Left lung (tissue), 10 donors: ENCODE measurements around the gene TEX51. TPM values are rescaled to one million over a fixed set of nuclear protein-coding genes. Genes with fewer than 3 reads are reported as not detected.

ENCODE experiments used
- ATAC-seq: fragments of 200-7000 bp; cut with Tn5 transposase; one replicate; pipeline ENCODE4 v1.9.1; 2020; ENCODE audit warnings: moderate library complexity
- DNase-seq, 4 donors: peaks; one replicate each; pipeline ENCODE4 v3.0.0-alpha.2; 2013 to 2020
- H3K27ac ChIP-seq, 2 donors: fragments of 200-600 bp; sonication (generic) in 1 of 2; one replicate each; pipeline versions ENCODE4 v1.5.0 to v1.8.0; 2020 to 2021
- H3K27me3 ChIP-seq, 2 donors: fragments of 200-600 bp; sonication (generic) in 1 of 2; one replicate each; pipeline versions ENCODE4 v1.5.0 to v1.8.0; 2020 to 2021
- H3K36me3 ChIP-seq, 2 donors: fragments of 200-600 bp; sonication (generic) in 1 of 2; one replicate each; pipeline versions ENCODE4 v1.5.0 to v1.8.0; 2020 to 2021
- H3K4me1 ChIP-seq, 2 donors: fragments of 200-600 bp; one replicate each; pipeline ENCODE4 v1.8.0; 2021
- H3K4me3 ChIP-seq, 2 donors: fragments of 200-600 bp; sonication (generic) in 1 of 2; one replicate each; pipeline versions ENCODE4 v1.5.0 to v1.8.0; 2020 to 2021; ENCODE audit warnings: mild to moderate bottlenecking in 1 of 2
- H3K9me3 ChIP-seq, 2 donors: fragments of 200-600 bp; sonication (generic) in 1 of 2; one replicate each; pipeline versions ENCODE4 v1.5.0 to v1.8.0; 2020 to 2021
- intact Hi-C, 2 donors: fragments of 100-400 bp; cut with DNase I; formaldehyde crosslinking; loops; one replicate each; pipeline versions ENCODE4 v1.11.2 to v1.14.2; 2022
- polyA plus RNA-seq, 6 donors: library from polyadenylated mRNA; unstranded; fragments of 120-200 nt; gene quantifications; one replicate each; pipeline ENCODE4 v1.2.1, GENCODE V29; 2013; ENCODE audit not compliant: insufficient read length in 6 of 6
- total RNA-seq, 2 donors: library from RNA; stranded (reverse); fragmentation: NEBNext Ultra II Directional; extraction: Animal tissue kit (Norgen Biotek cat#: 25700); gene quantifications; one replicate each; pipeline ENCODE4 v1.2.1, GENCODE V29; 2021
- TF ChIP-seq, protein P1 (sequence below), 2 donors: fragments of 200-600 bp; sonication (generic) in 1 of 2; IDR thresholded peaks; one replicate each; pipeline versions ENCODE4 v1.5.0 to v1.8.0; 2021; ENCODE audit warnings: antibody characterized with exemption in 2 of 2
- donor health status: DM: no; HTN: yes; CAD: no.
- donor health status: DM: no; HTN: no; CAD: no.

TEX51 gene
- total and polyA plus RNA-seq, 8 donors = not detected

DNA sequence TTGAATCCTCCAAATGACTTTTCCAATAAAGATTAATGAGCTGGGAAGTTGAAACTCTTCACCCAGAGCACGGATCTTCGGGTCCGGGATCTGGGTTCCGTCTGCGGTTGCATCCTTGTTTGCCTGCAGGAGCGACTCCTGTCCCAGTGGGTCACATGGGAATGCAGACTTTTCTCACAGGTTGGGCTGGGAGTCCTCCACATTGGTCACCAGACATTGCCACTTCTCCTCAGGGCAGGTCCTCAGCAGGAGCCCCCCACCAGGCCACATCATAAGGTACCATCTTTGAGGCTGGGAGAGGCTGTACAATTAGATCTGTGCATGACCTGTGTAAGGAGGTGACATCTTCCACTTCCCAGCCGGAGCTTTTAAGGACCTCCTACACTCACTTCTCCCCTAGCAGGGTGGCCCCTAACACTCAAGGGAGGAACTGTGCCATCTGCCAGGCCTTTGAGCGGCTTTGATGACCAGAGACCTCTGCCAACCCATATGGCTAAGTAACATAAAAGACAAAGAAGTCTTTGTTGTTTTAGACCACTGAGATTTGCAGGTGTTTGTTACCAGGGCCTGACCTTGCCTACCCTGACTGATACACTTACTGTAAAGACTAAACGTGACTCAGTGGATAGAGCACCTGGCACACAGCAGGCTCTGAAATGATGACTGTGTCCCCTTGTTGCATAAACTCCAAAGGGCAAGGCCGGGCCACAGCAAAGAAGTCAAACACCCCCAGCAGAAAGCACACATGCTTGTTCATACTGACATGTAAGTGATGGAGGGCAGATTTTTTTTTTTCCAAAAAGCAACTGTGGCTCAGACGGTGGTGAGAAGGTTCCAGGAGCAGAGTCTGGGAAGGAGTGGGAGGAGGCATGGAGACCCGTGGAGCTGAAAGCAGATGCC lies 7.9 kb upstream of the TEX51 start:
- H3K27me3 ChIP-seq = peaks cover 0 to 17% of the 10 kb centered on the region in 2 donors
- no peaks in the 10 kb centered on the region for H3K36me3 ChIP-seq
- no peak for ATAC-seq
- TF ChIP-seq, protein P1, sequence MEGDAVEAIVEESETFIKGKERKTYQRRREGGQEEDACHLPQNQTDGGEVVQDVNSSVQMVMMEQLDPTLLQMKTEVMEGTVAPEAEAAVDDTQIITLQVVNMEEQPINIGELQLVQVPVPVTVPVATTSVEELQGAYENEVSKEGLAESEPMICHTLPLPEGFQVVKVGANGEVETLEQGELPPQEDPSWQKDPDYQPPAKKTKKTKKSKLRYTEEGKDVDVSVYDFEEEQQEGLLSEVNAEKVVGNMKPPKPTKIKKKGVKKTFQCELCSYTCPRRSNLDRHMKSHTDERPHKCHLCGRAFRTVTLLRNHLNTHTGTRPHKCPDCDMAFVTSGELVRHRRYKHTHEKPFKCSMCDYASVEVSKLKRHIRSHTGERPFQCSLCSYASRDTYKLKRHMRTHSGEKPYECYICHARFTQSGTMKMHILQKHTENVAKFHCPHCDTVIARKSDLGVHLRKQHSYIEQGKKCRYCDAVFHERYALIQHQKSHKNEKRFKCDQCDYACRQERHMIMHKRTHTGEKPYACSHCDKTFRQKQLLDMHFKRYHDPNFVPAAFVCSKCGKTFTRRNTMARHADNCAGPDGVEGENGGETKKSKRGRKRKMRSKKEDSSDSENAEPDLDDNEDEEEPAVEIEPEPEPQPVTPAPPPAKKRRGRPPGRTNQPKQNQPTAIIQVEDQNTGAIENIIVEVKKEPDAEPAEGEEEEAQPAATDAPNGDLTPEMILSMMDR (IDR thresholded peaks at IDR 0.05) = no peak
- no peak overlapping the region for H3K27ac ChIP-seq
- no peak for DNase-seq
- intact Hi-C loops = no loop called here
- H3K9me3 ChIP-seq = no peaks in the 10 kb centered on the region
- H3K4me1 ChIP-seq = peaks cover 4 to 8% of the 10 kb centered on the region in 2 donors
- no peak overlapping the region for H3K4me3 ChIP-seq

DNA sequence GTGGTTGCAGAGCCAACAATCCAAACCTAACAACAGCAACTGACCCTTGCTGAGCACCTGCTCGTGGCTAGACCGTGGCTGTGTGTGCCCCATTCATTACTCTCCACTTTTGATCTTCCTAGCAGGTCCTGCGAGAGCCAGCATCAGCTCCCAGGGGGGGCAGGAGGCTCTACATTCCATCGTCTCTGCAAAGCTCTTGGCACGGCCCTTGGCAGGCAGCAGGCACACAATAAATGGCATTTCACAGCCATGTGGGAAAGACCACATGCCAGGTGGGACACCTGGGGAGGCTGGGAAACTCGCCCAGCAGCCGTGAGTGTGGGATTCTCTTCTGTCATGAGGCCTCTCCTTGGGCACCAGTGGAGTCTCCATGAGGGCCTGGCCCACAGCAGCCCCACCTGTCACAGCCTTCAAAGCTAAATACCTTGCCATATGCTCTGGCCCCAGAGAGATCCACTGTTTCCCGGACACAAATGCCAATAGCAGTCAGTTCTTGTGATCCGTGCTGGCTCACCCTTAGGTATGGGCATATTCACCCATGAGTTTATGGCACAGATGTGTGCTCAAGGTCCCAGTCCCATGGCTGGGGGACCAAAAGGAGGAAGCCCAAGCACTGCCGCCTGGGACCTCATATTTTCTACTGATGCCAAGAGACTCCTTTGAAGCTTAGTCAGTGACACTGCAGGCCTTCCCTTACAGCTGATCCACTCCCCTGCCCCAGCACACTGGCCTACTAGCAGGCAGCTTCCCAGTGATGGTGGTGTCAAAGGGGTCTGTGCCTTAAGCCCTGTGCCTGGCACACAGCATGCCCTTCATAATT lies 6.8 kb upstream of the TEX51 start:
- H3K4me3 ChIP-seq = no peak overlapping the region
- no peaks in the 10 kb centered on the region for H3K9me3 ChIP-seq
- TF ChIP-seq, protein P1 (IDR thresholded peaks at IDR 0.05) = no peak
- intact Hi-C loops = no loop called here
- H3K4me1 ChIP-seq = no peaks in the 10 kb centered on the region
- ATAC-seq (no peak), DNase-seq (no peak)
- H3K36me3 ChIP-seq = no peaks in the 10 kb centered on the region
- peaks cover 0 to 6% of the 10 kb centered on the region in 2 donors for H3K27me3 ChIP-seq
- H3K27ac ChIP-seq = no peak overlapping the region

DNA sequence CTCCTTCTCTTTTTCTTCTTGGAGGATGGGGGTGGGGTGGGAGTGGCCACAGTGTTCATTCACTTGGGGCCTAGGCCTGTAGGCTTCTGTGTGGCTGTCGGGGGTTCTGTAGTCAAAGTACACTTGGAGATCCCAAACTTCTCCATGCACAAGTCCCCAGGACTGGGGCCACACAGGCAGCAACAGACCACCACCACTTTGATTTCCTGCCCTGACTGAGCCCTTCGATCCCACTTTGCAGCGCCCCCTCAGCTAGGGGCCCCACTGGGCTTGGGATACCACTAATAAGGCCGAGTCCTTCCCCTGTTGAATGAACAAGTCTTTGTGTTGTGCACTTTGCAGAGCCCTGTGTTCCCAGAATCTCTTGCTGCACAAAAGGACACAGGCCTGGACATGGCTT lies 5.5 kb upstream of the TEX51 start:
- no peak for DNase-seq
- Histone ChIP-seq H3K27ac (no peak overlapping the region), H3K4me3 (no peak overlapping the region), H3K36me3 (no peaks in the 10 kb centered on the region), H3K4me1 (no peaks in the 10 kb centered on the region), H3K9me3 (no peaks in the 10 kb centered on the region), H3K27me3 (no peaks in the 10 kb centered on the region)
- no peak for ATAC-seq
- intact Hi-C loops = no loop called here
- TF ChIP-seq, protein P1 (IDR thresholded peaks at IDR 0.05) = no peak

DNA sequence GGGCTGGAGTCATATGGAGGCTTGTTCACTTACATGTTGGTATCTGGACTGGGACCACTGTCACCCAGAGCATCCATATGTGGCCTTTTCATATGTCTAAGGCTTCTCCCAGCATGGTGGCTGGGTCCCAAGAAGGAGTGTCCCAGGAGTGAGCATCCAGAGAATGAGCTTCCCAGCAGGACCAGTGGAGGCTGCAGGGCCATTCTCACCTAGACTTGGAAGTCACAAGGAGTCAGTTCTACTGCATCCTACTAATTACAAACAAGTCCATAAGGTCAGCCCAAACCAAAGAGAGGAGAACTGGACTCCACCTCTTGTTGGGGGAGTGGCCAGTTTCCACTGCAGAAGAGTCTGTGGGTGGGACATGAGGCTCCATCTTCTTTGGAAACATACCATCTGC lies 5.1 kb upstream of the TEX51 start:
- H3K9me3 ChIP-seq = no peaks in the 10 kb centered on the region
- ATAC-seq (no peak), DNase-seq (no peak)
- no peaks in the 10 kb centered on the region for H3K4me1 ChIP-seq
- H3K27ac ChIP-seq = no peak overlapping the region
- no peak overlapping the region for H3K4me3 ChIP-seq
- TF ChIP-seq, protein P1 (IDR thresholded peaks at IDR 0.05) = no peak
- no peaks in the 10 kb centered on the region for H3K36me3 ChIP-seq
- no peaks in the 10 kb centered on the region for H3K27me3 ChIP-seq
- intact Hi-C loops = no loop called here

DNA sequence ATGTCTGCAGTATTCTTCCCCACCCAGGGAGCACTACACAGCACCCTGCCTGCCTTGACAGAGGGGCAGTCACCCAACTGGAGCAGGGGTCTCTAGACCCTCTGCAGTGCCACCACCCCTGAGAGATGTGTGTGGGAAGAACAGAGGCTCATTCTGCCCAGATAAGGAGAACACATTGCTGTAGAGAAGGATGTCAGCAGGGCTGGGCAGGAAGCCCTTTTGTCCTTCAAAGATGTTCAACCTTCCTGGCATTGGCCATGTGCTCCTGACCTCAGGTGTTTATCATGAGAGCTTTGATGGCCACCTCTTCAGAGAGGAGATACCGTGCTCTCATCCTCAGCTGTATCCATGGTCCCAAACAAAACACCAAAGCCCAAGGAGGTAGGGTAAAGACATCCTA lies 4.6 kb upstream of the TEX51 start:
- Histone ChIP-seq H3K36me3 (no peaks in the 10 kb centered on the region), H3K27ac (no peak overlapping the region), H3K9me3 (no peaks in the 10 kb centered on the region), H3K27me3 (no peaks in the 10 kb centered on the region), H3K4me1 (no peaks in the 10 kb centered on the region), H3K4me3 (no peak overlapping the region)
- DNase-seq = no peak
- no peak for ATAC-seq
- TF ChIP-seq, protein P1 (IDR thresholded peaks at IDR 0.05) = no peak
- intact Hi-C loops = no loop called here
